Activated naive CD4-positive, alpha-beta T cell (primary cell): ENCODE data around the gene PTPRD.

Experiments
- DNase-seq, 4 experiments: peaks; one replicate each; lab custom pipeline; 2025; lab: John Stamatoyannopoulos, UW

PTPRD gene

GRCh38 chr9:9605681-9606080, 1007.1 kb downstream of the PTPRD start:
- DNase-seq, result no peak

- DNase-seq, result no peak
These were observed 1009.5 kb downstream of the PTPRD start for GRCh38 chr9:9603345-9603744.

- no peak for DNase-seq
These were observed 1014.1 kb downstream of the PTPRD start for GRCh38 chr9:9598723-9599122.

- DNase-seq, result no peak
These were observed 1020.7 kb downstream of the PTPRD start for GRCh38 chr9:9592104-9592503.

GRCh38 chr9:9585920-9586319, 1026.9 kb downstream of the PTPRD start:
- DNase-seq, result no peak

- no peak for DNase-seq
These were observed 1038.7 kb downstream of the PTPRD start for GRCh38 chr9:9574080-9574479.

- DNase-seq, result no peak
These were observed 1047.1 kb downstream of the PTPRD start for GRCh38 chr9:9565700-9566099.

- DNase-seq, result no peak
These were observed 1049.0 kb downstream of the PTPRD start for GRCh38 chr9:9563817-9564216.

- DNase-seq, result no peak
These were observed 1052.3 kb downstream of the PTPRD start for GRCh38 chr9:9560382-9561035.

GRCh38 chr9:9558907-9559306, 1053.9 kb downstream of the PTPRD start:
- DNase-seq, result no peak

- DNase-seq, result no peak
These were observed 1054.9 kb downstream of the PTPRD start for GRCh38 chr9:9557804-9558334.

- no peak for DNase-seq
These were observed 1055.7 kb downstream of the PTPRD start for GRCh38 chr9:9556865-9557803.

- DNase-seq, result no peak
These were observed 1060.1 kb downstream of the PTPRD start for GRCh38 chr9:9552665-9553064.

- DNase-seq, result no peak
These were observed 1074.0 kb downstream of the PTPRD start for GRCh38 chr9:9538766-9539165.

- no peak for DNase-seq
These were observed 1074.4 kb downstream of the PTPRD start for GRCh38 chr9:9538356-9538755.

GRCh38 chr9:9536523-9536922, 1076.3 kb downstream of the PTPRD start:
- no peak for DNase-seq

GRCh38 chr9:9523476-9524139, 1089.2 kb downstream of the PTPRD start:
- DNase-seq, result no peak

- DNase-seq, result no peak
These were observed 1090.4 kb downstream of the PTPRD start for GRCh38 chr9:9522406-9522805.

GRCh38 chr9:9521033-9521779, 1091.6 kb downstream of the PTPRD start:
- DNase-seq, result no peak

- no peak for DNase-seq
These were observed 1107.9 kb downstream of the PTPRD start for GRCh38 chr9:9504869-9505268.

- DNase-seq, result no peak
These were observed 1113.3 kb downstream of the PTPRD start for GRCh38 chr9:9499546-9499945.

- no peak for DNase-seq
These were observed 1114.0 kb downstream of the PTPRD start for GRCh38 chr9:9498846-9499245.
